ENCODE results near the gene DAPK1. TPM values are rescaled to one million over a fixed set of nuclear protein-coding genes. Genes with fewer than 3 reads are reported as not detected.

DAPK1 gene
- total RNA-seq, 1 donor from 2014 or later = 29.5 TPM

DNA sequence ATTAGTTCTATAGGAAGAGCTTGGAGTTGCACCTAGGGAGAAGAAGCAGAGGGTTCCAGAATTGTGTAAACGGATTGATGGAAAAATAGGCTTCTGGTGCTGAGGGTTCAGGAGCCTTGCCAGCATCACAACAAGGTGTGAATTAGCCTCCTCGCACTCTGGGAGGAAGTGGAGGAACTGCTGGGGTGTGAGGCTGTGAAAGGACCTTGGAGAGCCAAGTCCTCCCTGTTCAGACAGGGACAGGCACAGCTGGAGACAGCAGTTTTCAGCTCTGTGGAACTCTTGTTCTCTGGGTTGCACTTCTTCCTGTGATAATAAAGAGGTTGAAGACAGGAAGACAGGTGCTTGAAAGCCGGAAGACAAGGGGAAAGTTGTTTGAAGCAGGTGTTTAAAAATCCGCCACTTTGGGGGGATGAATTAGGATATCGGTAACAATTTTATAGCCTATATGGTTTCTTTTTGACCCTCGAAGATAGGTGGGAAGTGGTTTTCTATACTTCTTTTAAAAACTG, 22.6 kb downstream of the DAPK1 start:
- Mint-ChIP-seq H3K27ac (no peak overlapping the region), H3K9me3 (peaks cover 7% of the 10 kb centered on the region), H3K27me3 (ENCODE audit: insufficient read depth, low read depth) (peaks cover 2% of the 10 kb centered on the region), H3K4me3 (no peak overlapping the region), H3K4me1 (peaks cover 21% of the 10 kb centered on the region), H3K36me3 (peaks cover 29% of the 10 kb centered on the region)
- H3K36me3 ChIP-seq = no peaks in the 10 kb centered on the region
- peaks cover 14% of the 10 kb centered on the region for H4K20me1 ChIP-seq (ENCODE audit: low read depth)
- peaks cover 3% of the 10 kb centered on the region for H3F3A ChIP-seq (ENCODE audit: low read depth)
- TF ChIP-seq, protein P1, sequence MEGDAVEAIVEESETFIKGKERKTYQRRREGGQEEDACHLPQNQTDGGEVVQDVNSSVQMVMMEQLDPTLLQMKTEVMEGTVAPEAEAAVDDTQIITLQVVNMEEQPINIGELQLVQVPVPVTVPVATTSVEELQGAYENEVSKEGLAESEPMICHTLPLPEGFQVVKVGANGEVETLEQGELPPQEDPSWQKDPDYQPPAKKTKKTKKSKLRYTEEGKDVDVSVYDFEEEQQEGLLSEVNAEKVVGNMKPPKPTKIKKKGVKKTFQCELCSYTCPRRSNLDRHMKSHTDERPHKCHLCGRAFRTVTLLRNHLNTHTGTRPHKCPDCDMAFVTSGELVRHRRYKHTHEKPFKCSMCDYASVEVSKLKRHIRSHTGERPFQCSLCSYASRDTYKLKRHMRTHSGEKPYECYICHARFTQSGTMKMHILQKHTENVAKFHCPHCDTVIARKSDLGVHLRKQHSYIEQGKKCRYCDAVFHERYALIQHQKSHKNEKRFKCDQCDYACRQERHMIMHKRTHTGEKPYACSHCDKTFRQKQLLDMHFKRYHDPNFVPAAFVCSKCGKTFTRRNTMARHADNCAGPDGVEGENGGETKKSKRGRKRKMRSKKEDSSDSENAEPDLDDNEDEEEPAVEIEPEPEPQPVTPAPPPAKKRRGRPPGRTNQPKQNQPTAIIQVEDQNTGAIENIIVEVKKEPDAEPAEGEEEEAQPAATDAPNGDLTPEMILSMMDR (IDR thresholded peaks at IDR 0.05) = no peak
- TF ChIP-seq EZH2 (IDR thresholded peaks at IDR 0.05) (no peak), EZH2phosphoT487 (IDR thresholded peaks at IDR 0.05) (no peak)
- no peaks in the 10 kb centered on the region for H3K27me3 ChIP-seq
- no peaks in the 10 kb centered on the region for H3K9me3 ChIP-seq (ENCODE audit: low read depth)
- no peak overlapping the region for H3K4me2 ChIP-seq
- peaks cover 21% of the 10 kb centered on the region for H3K4me1 ChIP-seq
- peaks cover 68% of the 10 kb centered on the region for H3K79me2 ChIP-seq (ENCODE audit: low read depth)
- no peak overlapping the region for H2AFZ ChIP-seq (replicated peaks)
- DNase-seq (ENCODE audit: low spot score) = no peak
- no peak overlapping the region for H3K27ac ChIP-seq
- no peak overlapping the region for H3K4me3 ChIP-seq
- H3K9ac ChIP-seq = no peak overlapping the region

GRCh38 chr9:87521834-87522233, 24.2 kb downstream of the DAPK1 start:
- H3F3A ChIP-seq (ENCODE audit: low read depth) = peaks cover 3% of the 10 kb centered on the region
- peaks cover 17% of the 10 kb centered on the region for H3K4me1 ChIP-seq
- H3K9ac ChIP-seq = no peak overlapping the region
- H4K20me1 ChIP-seq (ENCODE audit: low read depth) = peaks cover 22% of the 10 kb centered on the region
- no peak overlapping the region for H2AFZ ChIP-seq (replicated peaks)
- no peak overlapping the region for H3K4me3 ChIP-seq
- H3K4me2 ChIP-seq = no peak overlapping the region
- Mint-ChIP-seq H3K27ac (no peak overlapping the region), H3K4me1 (peaks cover 14% of the 10 kb centered on the region), H3K27me3 (ENCODE audit: insufficient read depth, low read depth) (peaks cover 2% of the 10 kb centered on the region), H3K36me3 (peaks cover 27% of the 10 kb centered on the region), H3K4me3 (no peak overlapping the region), H3K9me3 (peaks cover 7% of the 10 kb centered on the region)
- no peak overlapping the region for H3K27ac ChIP-seq
- TF ChIP-seq EZH2phosphoT487 (IDR thresholded peaks at IDR 0.05) (no peak), EZH2 (IDR thresholded peaks at IDR 0.05) (no peak)
- TF ChIP-seq, protein P1 (IDR thresholded peaks at IDR 0.05) = no peak
- no peak for DNase-seq (ENCODE audit: low spot score)
- H3K27me3 ChIP-seq = no peaks in the 10 kb centered on the region
- no peaks in the 10 kb centered on the region for H3K9me3 ChIP-seq (ENCODE audit: low read depth)
- no peaks in the 10 kb centered on the region for H3K36me3 ChIP-seq
- peaks cover 67% of the 10 kb centered on the region for H3K79me2 ChIP-seq (ENCODE audit: low read depth)

GRCh38 chr9:87524061-87524460, 26.4 kb downstream of the DAPK1 start:
- Histone ChIP-seq H3K79me2 (ENCODE audit: low read depth) (peaks cover 57% of the 10 kb centered on the region), H3K27ac (no peak overlapping the region), H3K9ac (no peak overlapping the region), H3K4me3 (no peak overlapping the region), H2AFZ (replicated peaks) (no peak overlapping the region), H3K4me2 (no peak overlapping the region), H3K9me3 (ENCODE audit: low read depth) (no peaks in the 10 kb centered on the region), H3K4me1 (peaks cover 9% of the 10 kb centered on the region), H3K27me3 (no peaks in the 10 kb centered on the region), H3K36me3 (no peaks in the 10 kb centered on the region), H4K20me1 (ENCODE audit: low read depth) (peaks cover 32% of the 10 kb centered on the region), H3F3A (ENCODE audit: low read depth) (no peaks in the 10 kb centered on the region)
- peaks cover 3% of the 10 kb centered on the region for H3K9me3 Mint-ChIP-seq
- no peaks in the 10 kb centered on the region for H3K27me3 Mint-ChIP-seq (ENCODE audit: insufficient read depth, low read depth)
- DNase-seq (ENCODE audit: low spot score) = no peak
- no peak overlapping the region for H3K4me3 Mint-ChIP-seq
- H3K4me1 Mint-ChIP-seq = peaks cover 15% of the 10 kb centered on the region
- H3K27ac Mint-ChIP-seq = no peak overlapping the region
- TF ChIP-seq EZH2phosphoT487 (IDR thresholded peaks at IDR 0.05) (no peak), EZH2 (IDR thresholded peaks at IDR 0.05) (no peak)
- TF ChIP-seq, protein P1 (IDR thresholded peaks at IDR 0.05) = no peak
- H3K36me3 Mint-ChIP-seq = peaks cover 33% of the 10 kb centered on the region

Measured in neural progenitor cell (in vitro differentiated cells).